Prostate gland (tissue), 2 donors: ENCODE results near the gene ETV4. TPM values are rescaled to one million over a fixed set of nuclear protein-coding genes. Genes with fewer than 3 reads are reported as not detected.

Source experiments
- DNase-seq: peaks from one replicate; pipeline ENCODE4 v3.0.0-alpha.2; 2019; ENCODE audit warnings: low spot score
- H3K27ac ChIP-seq, 2 donors: fragments of 200-600 bp; sonication (generic); 2 replicates each; pipeline ENCODE4 v1.5.1; 2017 to 2019
- H3K27me3 ChIP-seq: fragments of 200-600 bp; sonication (generic); replicated peaks from 2 replicates; pipeline ENCODE4 v1.5.1; 2019; ENCODE audit not compliant: insufficient read depth
- H3K36me3 ChIP-seq, 2 donors: fragments of 200-600 bp; sonication (generic); 1 replicate in 1 of 2; 2 replicates in 1 of 2; pipeline versions ENCODE4 v1.5.1 to v1.8.1; 2017 to 2019
- H3K4me1 ChIP-seq: fragments of 200-600 bp; sonication (generic); replicated peaks from 2 replicates; pipeline ENCODE4 v1.5.1; 2019
- H3K4me3 ChIP-seq, 2 donors: fragments of 200-600 bp; sonication (generic); 2 replicates each; pipeline ENCODE4 v1.5.1; 2017 to 2019
- H3K9me3 ChIP-seq: fragments of 200-600 bp; sonication (generic); 2 replicates; pipeline ENCODE4 v1.5.1; 2017
- POLR2A ChIP-seq: fragments of 450-650 bp; IDR thresholded peaks from one replicate; pipeline ENCODE4 v1.6.1; 2016; ENCODE audit warnings: antibody characterized with exemption, mild to moderate bottlenecking
- POLR2AphosphoS5 ChIP-seq: sonication (generic); formaldehyde crosslinking; IDR thresholded peaks from one replicate; pipeline ENCODE4 v1.6.1; 2017; ENCODE audit warnings: antibody characterized with exemption
- WGBS: methylation state at CpG from one replicate; pipeline ENCODE4 v1.1.5; 2018; 5-methylcytosine and 5-hydroxymethylcytosine counted together
- intact Hi-C: fragments of 100-400 bp; cut with DNase I; formaldehyde crosslinking; loops from one replicate; pipeline ENCODE4 v1.14.2; 2022
- total RNA-seq, 2 donors: library from RNA; depleted of rRNA; stranded (reverse); fragments of >200 nt; gene quantifications; one replicate each; pipeline ENCODE4 v1.1.0, GENCODE V29; 2016
- TF ChIP-seq, protein P1 (sequence below), 4 experiments: fragments of 200-600 bp in 2 of 4; fragments of 450-650 bp in 2 of 4; sonication (generic) in 2 of 4; IDR thresholded peaks; 1 replicate in 3 of 4; 2 replicates in 1 of 4; pipeline ENCODE4 v1.5.1; 2016 to 2019; ENCODE audit warnings: antibody characterized with exemption in 4 of 4, mild to moderate bottlenecking in 2 of 4, moderate library complexity in 2 of 4

Gene ETV4
- total RNA-seq, 2 donors from 2014 or later, result 2.9 to 4.0 TPM

DNA sequence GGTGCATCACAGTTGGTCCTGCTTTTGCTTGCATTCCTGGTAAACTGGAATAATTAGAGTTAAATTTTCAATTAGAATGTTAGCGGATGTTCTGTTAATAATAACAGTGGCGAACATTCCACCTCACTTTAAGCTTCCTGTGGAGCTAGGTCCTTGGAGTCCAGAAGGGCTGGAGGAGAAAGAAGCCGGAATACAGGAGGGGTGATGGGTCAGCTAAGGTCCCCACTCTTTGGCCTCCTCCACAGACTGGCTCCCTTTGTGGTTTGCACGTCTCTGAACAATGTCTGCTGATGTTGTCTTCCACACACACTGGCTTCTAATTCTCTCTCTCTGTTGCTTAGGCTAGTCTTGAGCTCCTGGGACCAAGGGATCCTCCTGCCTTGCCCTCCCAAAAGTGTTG is 35.0 kb upstream of the ETV4 start:
- Histone ChIP-seq H3K9me3 (no peaks in the 10 kb centered on the region), H3K4me1 (no peaks in the 10 kb centered on the region), H3K27me3 (no peaks in the 10 kb centered on the region), H3K4me3 (no peak overlapping the region), H3K36me3 (no peaks in the 10 kb centered on the region), H3K27ac (no peak overlapping the region)
- 74% methylated on average over 4 of the region's 4 CpGs for WGBS
- TF ChIP-seq, protein P1, sequence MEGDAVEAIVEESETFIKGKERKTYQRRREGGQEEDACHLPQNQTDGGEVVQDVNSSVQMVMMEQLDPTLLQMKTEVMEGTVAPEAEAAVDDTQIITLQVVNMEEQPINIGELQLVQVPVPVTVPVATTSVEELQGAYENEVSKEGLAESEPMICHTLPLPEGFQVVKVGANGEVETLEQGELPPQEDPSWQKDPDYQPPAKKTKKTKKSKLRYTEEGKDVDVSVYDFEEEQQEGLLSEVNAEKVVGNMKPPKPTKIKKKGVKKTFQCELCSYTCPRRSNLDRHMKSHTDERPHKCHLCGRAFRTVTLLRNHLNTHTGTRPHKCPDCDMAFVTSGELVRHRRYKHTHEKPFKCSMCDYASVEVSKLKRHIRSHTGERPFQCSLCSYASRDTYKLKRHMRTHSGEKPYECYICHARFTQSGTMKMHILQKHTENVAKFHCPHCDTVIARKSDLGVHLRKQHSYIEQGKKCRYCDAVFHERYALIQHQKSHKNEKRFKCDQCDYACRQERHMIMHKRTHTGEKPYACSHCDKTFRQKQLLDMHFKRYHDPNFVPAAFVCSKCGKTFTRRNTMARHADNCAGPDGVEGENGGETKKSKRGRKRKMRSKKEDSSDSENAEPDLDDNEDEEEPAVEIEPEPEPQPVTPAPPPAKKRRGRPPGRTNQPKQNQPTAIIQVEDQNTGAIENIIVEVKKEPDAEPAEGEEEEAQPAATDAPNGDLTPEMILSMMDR (IDR thresholded peaks at IDR 0.05), result no peak
- TF ChIP-seq POLR2A, result no peak
- TF ChIP-seq POLR2AphosphoS5, result no peak
- intact Hi-C loops, result no loop called here
- no peak for DNase-seq

- H3K27ac ChIP-seq, result no peak overlapping the region
- no peak for TF ChIP-seq POLR2A
- TF ChIP-seq, protein P1 (IDR thresholded peaks at IDR 0.05), result no peak
- no peak for TF ChIP-seq POLR2AphosphoS5
- H3K4me3 ChIP-seq, result no peak overlapping the region
- WGBS, result 85% methylated on average over 9 of the region's 9 CpGs
- no peak for DNase-seq
- H3K36me3 ChIP-seq, result no peaks in the 10 kb centered on the region
- no peaks in the 10 kb centered on the region for H3K4me1 ChIP-seq
- intact Hi-C loops, result loop anchor here (10.0 kb wide), 1 partner anchor 175 kb away; the partner anchor contains the start of gene SOST
- no peaks in the 10 kb centered on the region for H3K27me3 ChIP-seq
- no peaks in the 10 kb centered on the region for H3K9me3 ChIP-seq
Measured at GRCh38 chr17:43579566-43580140, 33.5 kb upstream of the ETV4 start.

GRCh38 chr17:43578699-43579565 is 32.8 kb upstream of the ETV4 start:
- TF ChIP-seq POLR2AphosphoS5 (no peak), POLR2A (no peak)
- TF ChIP-seq, protein P1 (IDR thresholded peaks at IDR 0.05), result no peak
- no peak overlapping the region for H3K27ac ChIP-seq
- no peaks in the 10 kb centered on the region for H3K4me1 ChIP-seq
- H3K4me3 ChIP-seq, result no peak overlapping the region
- no peaks in the 10 kb centered on the region for H3K36me3 ChIP-seq
- DNase-seq, result no peak
- intact Hi-C loops, result loop anchor here (10.0 kb wide), 1 partner anchor 176 kb away; the partner anchor contains the start of gene SOST
- no peaks in the 10 kb centered on the region for H3K27me3 ChIP-seq
- 33% methylated on average over 13 of the region's 13 CpGs for WGBS
- H3K9me3 ChIP-seq, result no peaks in the 10 kb centered on the region

DNA sequence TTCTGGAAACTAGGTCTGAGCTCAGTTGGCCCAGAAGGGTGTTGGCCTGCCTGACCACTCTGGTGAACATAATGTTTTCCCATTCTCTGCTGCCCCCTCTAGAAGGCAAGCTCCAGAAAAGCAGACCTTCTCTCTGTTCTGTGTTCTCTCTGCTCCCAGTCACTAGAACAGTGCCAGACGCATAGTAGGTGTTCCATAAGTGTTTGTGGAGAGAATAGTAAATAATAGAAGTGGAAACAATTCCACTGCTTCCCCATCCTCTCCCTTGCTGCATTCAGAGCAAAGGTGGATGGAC is 32.2 kb upstream of the ETV4 start:
- no peaks in the 10 kb centered on the region for H3K4me1 ChIP-seq
- no peak overlapping the region for H3K27ac ChIP-seq
- no peak for TF ChIP-seq POLR2A
- TF ChIP-seq, protein P1 (IDR thresholded peaks at IDR 0.05), result no peak
- TF ChIP-seq POLR2AphosphoS5, result no peak
- 85% methylated on average over 1 of the region's 1 CpG for WGBS
- H3K9me3 ChIP-seq, result no peaks in the 10 kb centered on the region
- intact Hi-C loops, result loop anchor here (10.0 kb wide), 1 partner anchor 176 kb away; the partner anchor contains the start of gene SOST
- H3K27me3 ChIP-seq, result no peaks in the 10 kb centered on the region
- H3K36me3 ChIP-seq, result no peaks in the 10 kb centered on the region
- DNase-seq, result no peak
- H3K4me3 ChIP-seq, result no peak overlapping the region
